Measurements from ENCODE around the gene PTPRE.

GRCh38 chr10:127875916-127876315, 31.0 kb upstream of the PTPRE start:
- TF ChIP-seq, protein P1, sequence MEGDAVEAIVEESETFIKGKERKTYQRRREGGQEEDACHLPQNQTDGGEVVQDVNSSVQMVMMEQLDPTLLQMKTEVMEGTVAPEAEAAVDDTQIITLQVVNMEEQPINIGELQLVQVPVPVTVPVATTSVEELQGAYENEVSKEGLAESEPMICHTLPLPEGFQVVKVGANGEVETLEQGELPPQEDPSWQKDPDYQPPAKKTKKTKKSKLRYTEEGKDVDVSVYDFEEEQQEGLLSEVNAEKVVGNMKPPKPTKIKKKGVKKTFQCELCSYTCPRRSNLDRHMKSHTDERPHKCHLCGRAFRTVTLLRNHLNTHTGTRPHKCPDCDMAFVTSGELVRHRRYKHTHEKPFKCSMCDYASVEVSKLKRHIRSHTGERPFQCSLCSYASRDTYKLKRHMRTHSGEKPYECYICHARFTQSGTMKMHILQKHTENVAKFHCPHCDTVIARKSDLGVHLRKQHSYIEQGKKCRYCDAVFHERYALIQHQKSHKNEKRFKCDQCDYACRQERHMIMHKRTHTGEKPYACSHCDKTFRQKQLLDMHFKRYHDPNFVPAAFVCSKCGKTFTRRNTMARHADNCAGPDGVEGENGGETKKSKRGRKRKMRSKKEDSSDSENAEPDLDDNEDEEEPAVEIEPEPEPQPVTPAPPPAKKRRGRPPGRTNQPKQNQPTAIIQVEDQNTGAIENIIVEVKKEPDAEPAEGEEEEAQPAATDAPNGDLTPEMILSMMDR (conservative IDR thresholded peaks at IDR 0.05): no peak
- TF ChIP-seq ZFX (IDR thresholded peaks at IDR 0.05): no peak

Data from C4-2B (cell line).